ENCODE data around the gene HMCN1.

HMCN1 gene

DNA sequence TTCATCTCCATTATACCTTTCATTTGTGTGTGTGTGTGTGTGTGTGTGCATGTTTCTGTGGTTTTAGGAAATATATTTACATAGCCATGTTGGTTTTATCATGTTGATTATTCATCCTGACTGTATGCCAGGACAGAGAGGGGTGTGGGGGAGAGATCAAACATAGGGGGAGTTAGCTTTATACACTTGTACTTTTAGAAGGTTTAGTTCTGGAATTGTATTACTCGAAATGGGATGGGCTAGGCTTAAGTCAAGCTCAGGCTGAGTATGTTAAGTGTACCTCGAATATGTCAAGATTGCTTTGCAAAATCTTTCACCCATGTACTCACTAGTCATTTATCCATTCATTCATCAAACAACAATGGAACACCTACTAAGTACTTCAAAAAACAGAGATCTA is 123.3 kb downstream of the HMCN1 start:
- Histone ChIP-seq H3K27me3 (ENCODE audit: control insufficient read depth, low read length) (no peaks in the 10 kb centered on the region), H3K27ac (ENCODE audit: low read depth, low read length) (no peak overlapping the region), H3K9me3 (ENCODE audit: control insufficient read depth, insufficient read depth, low read length) (no peaks in the 10 kb centered on the region), H3K4me2 (ENCODE audit: low read length) (no peak overlapping the region), H3K4me1 (ENCODE audit: control insufficient read depth, low read length) (no peaks in the 10 kb centered on the region), H4K20me1 (ENCODE audit: control insufficient read depth, insufficient read depth, low read depth, low read length) (no peaks in the 10 kb centered on the region), H3F3A (ENCODE audit: control insufficient read depth, insufficient read depth) (no peaks in the 10 kb centered on the region), H3K79me2 (ENCODE audit: control insufficient read depth, low read length) (no peaks in the 10 kb centered on the region), H3K4me3 (ENCODE audit: low read length) (no peak overlapping the region), H3K9me2 (replicated peaks; ENCODE audit: control insufficient read depth, low read length) (no peaks in the 10 kb centered on the region), H3K36me3 (ENCODE audit: control insufficient read depth, low read length) (no peaks in the 10 kb centered on the region)
- TF ChIP-seq, protein P1, sequence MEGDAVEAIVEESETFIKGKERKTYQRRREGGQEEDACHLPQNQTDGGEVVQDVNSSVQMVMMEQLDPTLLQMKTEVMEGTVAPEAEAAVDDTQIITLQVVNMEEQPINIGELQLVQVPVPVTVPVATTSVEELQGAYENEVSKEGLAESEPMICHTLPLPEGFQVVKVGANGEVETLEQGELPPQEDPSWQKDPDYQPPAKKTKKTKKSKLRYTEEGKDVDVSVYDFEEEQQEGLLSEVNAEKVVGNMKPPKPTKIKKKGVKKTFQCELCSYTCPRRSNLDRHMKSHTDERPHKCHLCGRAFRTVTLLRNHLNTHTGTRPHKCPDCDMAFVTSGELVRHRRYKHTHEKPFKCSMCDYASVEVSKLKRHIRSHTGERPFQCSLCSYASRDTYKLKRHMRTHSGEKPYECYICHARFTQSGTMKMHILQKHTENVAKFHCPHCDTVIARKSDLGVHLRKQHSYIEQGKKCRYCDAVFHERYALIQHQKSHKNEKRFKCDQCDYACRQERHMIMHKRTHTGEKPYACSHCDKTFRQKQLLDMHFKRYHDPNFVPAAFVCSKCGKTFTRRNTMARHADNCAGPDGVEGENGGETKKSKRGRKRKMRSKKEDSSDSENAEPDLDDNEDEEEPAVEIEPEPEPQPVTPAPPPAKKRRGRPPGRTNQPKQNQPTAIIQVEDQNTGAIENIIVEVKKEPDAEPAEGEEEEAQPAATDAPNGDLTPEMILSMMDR (IDR thresholded peaks at IDR 0.05; ENCODE audit: low read depth, low read length, poor library complexity, severe bottlenecking) = no peak

DNA sequence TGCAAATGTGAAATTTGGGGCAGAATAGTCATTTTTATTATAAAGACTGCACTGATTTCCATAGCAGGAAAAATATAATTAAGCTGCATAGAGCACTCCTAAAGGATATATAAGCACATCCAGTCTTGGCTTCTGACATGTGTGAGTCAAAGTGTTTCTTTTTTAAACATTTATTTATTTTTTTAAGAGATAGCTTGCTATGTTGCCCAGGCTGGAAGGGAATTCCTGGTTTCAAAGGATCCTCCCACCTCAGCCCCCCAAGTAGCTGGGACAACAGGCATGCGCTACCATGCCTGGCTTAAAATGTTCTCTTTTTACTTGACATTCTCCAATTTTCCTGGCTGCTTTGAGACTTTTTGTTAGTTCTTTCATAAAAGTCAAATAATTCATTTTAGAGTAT is 126.1 kb downstream of the HMCN1 start:
- Histone ChIP-seq H3K27ac (ENCODE audit: low read depth, low read length) (no peak overlapping the region), H3F3A (ENCODE audit: control insufficient read depth, insufficient read depth) (no peaks in the 10 kb centered on the region), H3K9me2 (replicated peaks; ENCODE audit: control insufficient read depth, low read length) (no peaks in the 10 kb centered on the region), H4K20me1 (ENCODE audit: control insufficient read depth, insufficient read depth, low read depth, low read length) (no peaks in the 10 kb centered on the region), H3K27me3 (ENCODE audit: control insufficient read depth, low read length) (no peaks in the 10 kb centered on the region), H3K4me2 (ENCODE audit: low read length) (no peak overlapping the region), H3K4me1 (ENCODE audit: control insufficient read depth, low read length) (no peaks in the 10 kb centered on the region), H3K79me2 (ENCODE audit: control insufficient read depth, low read length) (no peaks in the 10 kb centered on the region), H3K9me3 (ENCODE audit: control insufficient read depth, insufficient read depth, low read length) (no peaks in the 10 kb centered on the region), H3K36me3 (ENCODE audit: control insufficient read depth, low read length) (no peaks in the 10 kb centered on the region), H3K4me3 (ENCODE audit: low read length) (no peak overlapping the region)
- TF ChIP-seq EZH2phosphoT487 (IDR thresholded peaks at IDR 0.05; ENCODE audit: borderline replicate concordance, low read length) = no peak
- TF ChIP-seq, protein P1 (IDR thresholded peaks at IDR 0.05; ENCODE audit: low read depth, low read length, poor library complexity, severe bottlenecking) = no peak

DNA sequence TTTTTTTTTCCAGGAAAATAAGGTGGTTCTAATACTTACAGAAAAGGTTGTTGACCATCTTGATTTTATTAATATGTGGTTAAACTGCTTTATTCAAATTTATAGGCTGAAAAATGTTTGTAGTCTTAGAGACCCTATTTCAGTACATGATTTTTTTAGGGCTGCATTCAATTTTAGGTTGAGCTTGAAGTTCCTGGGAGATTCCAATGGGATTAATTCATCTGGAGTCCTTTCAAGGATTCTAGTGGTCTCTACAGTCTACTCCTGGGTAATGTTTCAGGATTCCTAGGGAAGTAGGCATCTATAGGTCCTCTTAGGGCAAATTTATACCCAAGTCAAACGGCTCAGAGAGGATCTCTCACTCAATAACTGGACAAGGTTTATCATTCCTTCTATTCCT is 126.7 kb downstream of the HMCN1 start:
- no peaks in the 10 kb centered on the region for H3F3A ChIP-seq (ENCODE audit: control insufficient read depth, insufficient read depth)
- no peaks in the 10 kb centered on the region for H3K79me2 ChIP-seq (ENCODE audit: control insufficient read depth, low read length)
- H3K4me3 ChIP-seq (ENCODE audit: low read length) = no peak overlapping the region
- H4K20me1 ChIP-seq (ENCODE audit: control insufficient read depth, insufficient read depth, low read depth, low read length) = no peaks in the 10 kb centered on the region
- H3K9me2 ChIP-seq (replicated peaks; ENCODE audit: control insufficient read depth, low read length) = no peaks in the 10 kb centered on the region
- TF ChIP-seq, protein P1 (IDR thresholded peaks at IDR 0.05; ENCODE audit: low read depth, low read length, poor library complexity, severe bottlenecking) = no peak
- no peak for TF ChIP-seq EZH2phosphoT487 (IDR thresholded peaks at IDR 0.05; ENCODE audit: borderline replicate concordance, low read length)
- no peaks in the 10 kb centered on the region for H3K4me1 ChIP-seq (ENCODE audit: control insufficient read depth, low read length)
- no peaks in the 10 kb centered on the region for H3K9me3 ChIP-seq (ENCODE audit: control insufficient read depth, insufficient read depth, low read length)
- H3K27ac ChIP-seq (ENCODE audit: low read depth, low read length) = no peak overlapping the region
- no peaks in the 10 kb centered on the region for H3K36me3 ChIP-seq (ENCODE audit: control insufficient read depth, low read length)
- no peak overlapping the region for H3K4me2 ChIP-seq (ENCODE audit: low read length)
- no peaks in the 10 kb centered on the region for H3K27me3 ChIP-seq (ENCODE audit: control insufficient read depth, low read length)

DNA sequence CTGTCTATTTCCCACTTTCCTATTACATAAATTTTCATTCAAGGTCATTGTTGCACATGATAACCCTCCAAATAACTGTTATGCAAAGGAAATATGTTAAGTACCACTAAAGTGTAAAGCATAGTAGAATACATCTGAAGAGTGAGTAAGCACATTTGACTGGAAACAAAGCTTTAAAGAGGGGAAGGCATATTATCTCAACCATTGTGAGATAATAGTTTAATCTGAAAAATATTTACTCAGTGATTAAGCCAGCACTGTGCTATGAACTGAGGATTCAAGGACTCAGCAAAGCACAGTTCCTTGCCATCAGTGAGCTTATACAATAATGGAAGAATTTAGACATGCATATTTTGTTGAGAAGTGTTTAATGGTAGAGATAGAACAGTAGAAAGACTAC is 127.4 kb downstream of the HMCN1 start:
- no peak overlapping the region for H3K4me2 ChIP-seq (ENCODE audit: low read length)
- no peak overlapping the region for H3K27ac ChIP-seq (ENCODE audit: low read depth, low read length)
- H3K4me1 ChIP-seq (ENCODE audit: control insufficient read depth, low read length) = no peaks in the 10 kb centered on the region
- H3F3A ChIP-seq (ENCODE audit: control insufficient read depth, insufficient read depth) = no peaks in the 10 kb centered on the region
- no peaks in the 10 kb centered on the region for H3K9me3 ChIP-seq (ENCODE audit: control insufficient read depth, insufficient read depth, low read length)
- no peak overlapping the region for H3K4me3 ChIP-seq (ENCODE audit: low read length)
- H4K20me1 ChIP-seq (ENCODE audit: control insufficient read depth, insufficient read depth, low read depth, low read length) = no peaks in the 10 kb centered on the region
- H3K27me3 ChIP-seq (ENCODE audit: control insufficient read depth, low read length) = no peaks in the 10 kb centered on the region
- TF ChIP-seq, protein P1 (IDR thresholded peaks at IDR 0.05; ENCODE audit: low read depth, low read length, poor library complexity, severe bottlenecking) = no peak
- TF ChIP-seq EZH2phosphoT487 (IDR thresholded peaks at IDR 0.05; ENCODE audit: borderline replicate concordance, low read length) = no peak
- no peaks in the 10 kb centered on the region for H3K36me3 ChIP-seq (ENCODE audit: control insufficient read depth, low read length)
- H3K79me2 ChIP-seq (ENCODE audit: control insufficient read depth, low read length) = no peaks in the 10 kb centered on the region
- H3K9me2 ChIP-seq (replicated peaks; ENCODE audit: control insufficient read depth, low read length) = no peaks in the 10 kb centered on the region

Measured in DOHH2 (cell line).